Activated T-helper 1 cell treated with anti-CD3 and anti-CD28 coated beads, Interleukin-2, amount 50 U/mL, for 16 hours (primary cell): Measurements from ENCODE around the gene MAGI1.

ENCODE experiments used
- DNase-seq, 2 donors: peaks; one replicate each; pipeline ENCODE4 v3.0.0-alpha.2; 2020; ENCODE audit warnings: low read depth in 1 of 2, low spot score in 1 of 2

Gene MAGI1

GRCh38 chr3:65500398-65501306 lies 538.1 kb downstream of the MAGI1 start:
- DNase-seq = no peak

- DNase-seq = no peak
Observed at GRCh38 chr3:65497846-65498245, 540.9 kb downstream of the MAGI1 start.

DNA sequence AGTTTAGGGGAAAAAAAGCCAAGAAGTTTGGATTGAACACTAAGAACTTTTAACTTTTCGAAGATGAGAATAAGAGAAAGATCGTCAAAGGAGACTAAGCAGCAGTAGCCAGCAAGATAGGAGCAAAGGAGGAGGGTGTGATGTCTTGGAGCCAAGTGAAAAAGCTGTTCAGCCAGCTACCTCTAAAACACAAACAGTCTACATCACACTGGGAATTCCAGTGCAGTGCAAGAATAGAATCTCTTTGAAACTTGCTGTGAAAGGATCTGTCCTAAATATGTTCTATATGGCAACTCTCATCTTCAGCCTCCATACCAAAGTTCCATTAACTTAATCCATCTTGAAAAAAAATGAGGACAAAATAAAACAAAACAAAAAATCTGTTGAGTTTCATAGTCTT lies 541.5 kb downstream of the MAGI1 start:
- DNase-seq = no peak

DNA sequence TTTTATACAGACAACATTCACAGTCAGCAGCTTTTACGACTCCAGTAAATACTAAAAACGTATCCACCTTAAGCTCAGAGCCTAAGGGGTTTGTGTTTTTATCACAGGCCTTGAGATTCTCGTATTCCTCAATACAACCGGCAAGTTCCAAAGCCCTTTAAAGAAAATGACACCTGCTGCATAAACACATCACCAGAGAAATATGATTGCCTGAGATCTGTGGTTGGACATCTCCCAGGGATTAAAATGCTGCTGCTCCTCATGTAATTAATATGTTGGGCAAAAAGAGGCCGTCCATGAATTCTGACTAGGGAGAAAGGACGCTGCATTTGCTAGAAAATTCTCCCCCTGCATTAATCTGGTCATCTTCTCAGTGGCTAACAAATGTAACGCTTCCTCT lies 544.8 kb downstream of the MAGI1 start:
- no peak for DNase-seq

DNA sequence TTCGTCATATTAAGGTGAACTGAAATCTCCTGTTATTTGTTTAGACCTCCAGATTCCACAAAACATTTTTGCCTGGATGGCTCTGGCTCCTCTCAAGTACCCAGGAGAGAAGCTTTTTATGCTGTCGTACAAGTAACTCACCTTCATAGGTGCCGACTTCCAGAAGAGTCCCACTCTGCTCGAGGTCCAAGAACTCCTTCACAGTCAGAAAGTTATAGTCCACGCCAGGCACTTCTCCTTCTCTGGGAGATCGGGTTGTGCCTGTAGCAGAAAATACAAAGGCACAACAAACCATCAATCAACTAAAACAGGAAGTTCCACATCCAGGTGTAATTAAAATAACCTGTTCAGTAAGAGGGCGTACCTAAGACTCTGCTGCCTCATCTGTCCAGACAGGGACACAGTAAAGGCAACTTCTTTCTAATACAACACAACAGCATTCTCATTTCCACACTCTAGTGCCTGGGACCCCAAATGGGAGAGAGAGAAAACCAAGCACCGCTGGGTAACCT lies 545.3 kb downstream of the MAGI1 start:
- DNase-seq = no peak

DNA sequence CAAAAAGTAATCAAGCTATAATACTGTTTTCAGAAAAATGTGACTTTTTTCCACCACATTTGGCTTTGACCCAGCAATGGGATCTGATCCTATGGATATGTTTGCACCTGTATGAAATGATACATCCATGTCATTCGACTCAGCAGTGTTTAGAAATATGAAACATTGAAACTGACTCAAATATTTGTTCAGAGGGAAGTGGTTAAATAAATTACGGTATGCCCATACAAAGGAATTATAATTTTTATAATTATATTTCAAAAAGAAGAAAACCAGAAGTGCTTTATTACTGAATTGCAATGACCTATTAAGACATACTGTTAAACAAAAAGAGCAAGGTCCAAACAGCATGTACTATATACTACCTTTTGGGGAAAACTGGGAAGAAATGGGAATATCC lies 546.5 kb downstream of the MAGI1 start:
- DNase-seq = no peak

GRCh38 chr3:65490114-65490513 lies 548.6 kb downstream of the MAGI1 start:
- no peak for DNase-seq

- DNase-seq = no peak
Observed at GRCh38 chr3:65489253-65489652, 549.5 kb downstream of the MAGI1 start.

- no peak for DNase-seq
Observed at GRCh38 chr3:65485826-65486469, 552.8 kb downstream of the MAGI1 start.

DNA sequence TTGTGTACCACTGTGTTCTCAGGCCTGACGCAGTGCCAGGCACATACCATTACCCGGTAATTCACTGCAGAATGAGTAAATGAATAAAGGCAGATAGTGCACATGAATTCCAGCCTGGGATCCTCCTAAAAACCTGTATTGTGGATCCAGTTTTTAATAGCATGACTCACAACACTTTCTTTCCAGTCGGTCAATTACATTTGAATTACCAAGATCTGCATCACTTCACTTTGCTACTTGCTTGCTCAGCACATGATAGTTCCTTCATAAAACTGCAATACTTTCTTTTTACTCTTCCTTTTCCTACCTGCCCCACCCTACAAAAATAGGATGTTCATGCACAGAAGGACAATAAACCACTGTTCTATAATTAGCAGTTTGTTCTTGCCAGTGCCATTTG lies 553.8 kb downstream of the MAGI1 start:
- no peak for DNase-seq

DNA sequence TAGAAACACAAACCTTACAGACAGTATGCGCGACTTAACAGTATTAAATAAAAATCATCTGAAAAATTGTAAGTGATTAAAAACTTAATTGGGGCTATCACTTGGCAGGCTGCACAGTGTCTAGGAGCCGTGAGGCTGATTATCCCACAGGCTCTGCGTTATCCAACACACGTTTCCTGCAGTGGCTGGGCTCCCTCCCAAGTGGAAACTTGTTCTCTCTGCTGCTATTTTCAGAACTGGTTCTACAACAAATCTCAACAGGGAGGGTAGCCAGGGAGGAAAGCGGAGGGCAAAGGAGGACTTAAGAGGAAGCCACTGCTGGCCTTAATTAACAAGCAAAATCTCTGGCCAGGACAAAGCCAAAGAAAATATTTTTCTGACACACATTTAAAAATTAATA lies 555.2 kb downstream of the MAGI1 start:
- DNase-seq = no peak

DNA sequence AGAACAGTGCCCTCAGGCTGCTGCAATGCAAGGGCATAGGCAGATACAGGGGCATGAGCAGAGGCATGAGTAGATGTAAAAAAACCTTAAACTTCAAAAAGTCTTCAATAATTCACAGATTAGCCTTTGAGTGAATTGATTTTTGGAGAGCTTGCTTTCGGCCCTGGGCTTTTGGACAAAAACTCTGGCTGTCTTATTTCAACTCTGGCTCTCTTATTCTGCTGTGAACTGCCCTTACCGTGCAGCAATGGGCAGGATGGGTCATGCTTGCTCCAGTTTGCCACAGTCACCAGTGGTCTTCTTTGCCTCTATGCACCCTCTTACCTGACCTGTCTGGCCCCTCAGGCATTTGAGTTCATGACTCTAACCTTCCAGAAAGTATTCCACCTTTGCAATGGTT lies 555.7 kb downstream of the MAGI1 start:
- DNase-seq = no peak

DNA sequence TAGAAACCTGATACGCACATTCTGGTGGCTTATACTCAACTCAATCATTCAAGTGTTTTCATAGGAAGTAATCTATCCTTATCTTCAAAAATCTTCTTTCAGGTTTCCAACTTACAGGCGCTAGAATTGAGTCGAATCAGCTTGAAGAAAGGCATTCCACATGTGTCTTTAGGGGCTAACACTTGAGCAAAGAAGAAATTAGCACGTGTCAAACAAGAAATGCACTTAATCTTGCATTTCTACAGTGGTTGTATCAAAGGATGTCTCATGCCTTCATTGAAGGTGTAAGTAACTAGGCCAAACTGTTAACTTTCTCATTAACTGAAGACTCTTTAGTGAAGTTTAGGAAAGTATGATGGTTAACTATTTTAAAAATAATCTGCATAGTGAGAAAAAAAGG lies 557.6 kb downstream of the MAGI1 start:
- no peak for DNase-seq

- no peak for DNase-seq
Observed at GRCh38 chr3:65479990-65480389, 558.7 kb downstream of the MAGI1 start.

DNA sequence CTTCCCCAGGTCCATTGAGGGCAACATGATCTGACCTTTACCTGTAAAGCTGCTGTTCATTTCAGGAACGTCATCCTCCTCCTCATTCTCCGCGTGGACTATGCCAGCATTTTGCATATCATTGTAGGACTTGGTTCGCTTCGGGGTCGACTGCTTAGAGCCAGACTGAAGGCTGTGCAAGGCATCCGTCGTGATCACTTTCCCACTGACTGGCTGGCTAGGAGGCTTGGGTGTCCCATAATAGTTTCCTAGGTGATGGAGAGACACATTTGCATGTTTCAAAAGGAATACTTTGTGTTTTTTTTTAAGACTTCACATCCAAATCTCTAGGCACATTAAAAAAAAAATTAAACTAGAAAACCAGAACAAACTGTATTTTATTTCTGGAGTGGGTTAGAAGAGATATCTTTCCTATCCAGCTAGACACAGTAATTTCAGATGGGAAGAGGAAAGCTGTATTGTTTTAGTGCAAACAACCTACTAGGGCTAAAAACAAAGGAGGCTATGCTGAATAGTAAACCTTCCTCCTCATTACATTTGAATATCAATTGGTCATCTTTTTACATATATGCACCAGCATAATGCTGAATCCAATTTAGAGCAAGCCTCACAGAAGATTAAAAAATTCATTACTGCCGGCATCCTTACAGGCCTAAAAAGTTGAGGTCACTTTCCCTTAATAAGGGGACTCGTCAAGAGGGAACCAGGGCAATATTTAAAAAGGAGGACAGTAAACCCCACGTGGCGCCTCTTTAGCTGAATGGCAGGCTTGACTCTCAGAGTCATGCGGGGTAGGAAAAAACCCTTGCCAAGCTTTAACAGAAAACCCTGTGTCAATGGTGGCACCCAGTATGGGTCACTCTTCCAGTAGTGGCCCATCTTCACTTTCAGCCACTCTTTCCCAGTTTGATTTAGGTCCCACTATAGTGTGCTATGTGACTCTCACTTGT lies 559.9 kb downstream of the MAGI1 start:
- DNase-seq = no peak

- DNase-seq = no peak
Observed at GRCh38 chr3:65473736-65474135, 565.0 kb downstream of the MAGI1 start.

- no peak for DNase-seq
Observed at GRCh38 chr3:65472501-65472900, 566.2 kb downstream of the MAGI1 start.

- no peak for DNase-seq
Observed at GRCh38 chr3:65466300-65466988, 572.3 kb downstream of the MAGI1 start.

- no peak for DNase-seq
Observed at GRCh38 chr3:65449841-65450428, 588.8 kb downstream of the MAGI1 start.

DNA sequence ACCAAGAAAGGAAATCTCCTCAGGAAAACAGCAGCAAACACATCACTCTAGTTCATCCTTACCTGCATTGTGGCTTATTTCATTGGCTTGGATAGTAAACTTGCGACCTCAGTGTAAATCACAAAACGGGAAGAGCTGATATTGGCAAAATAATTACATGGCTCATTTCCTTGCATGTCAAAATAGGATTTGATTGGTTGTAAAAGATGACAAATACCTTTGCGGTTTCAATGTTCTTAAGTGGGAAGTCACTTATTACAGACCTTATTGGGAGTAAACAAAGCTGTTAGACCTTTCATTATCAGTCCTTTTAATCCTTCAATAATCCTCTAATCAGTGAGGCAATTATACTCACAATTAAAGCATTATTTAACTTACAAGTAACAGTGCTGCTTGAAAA lies 590.6 kb downstream of the MAGI1 start:
- DNase-seq = no peak
